CD4-positive, alpha-beta memory T cell (primary cell): ENCODE measurements around the gene TCP10L. TPM values are rescaled to one million over a fixed set of nuclear protein-coding genes. Genes with fewer than 3 reads are reported as not detected.
A peak's percentile ranks its signal among the peaks of the same experiment; 100 is the strongest.
"Not testable (repeated sequence)": the region's sequence is repeated elsewhere in the genome, so short reads cannot be mapped to it uniquely, and the experiment has no call there.

ENCODE experiments used
- CTCF ChIA-PET: fragments of 350-600 bp; sonication (Branson Sonifier 250); formaldehyde crosslinking; loops from one replicate; lab custom pipeline; 2021; ENCODE audit warnings: inconsistent platforms; ENCODE audit not compliant: partially characterized antibody; lab: Charles Lee
- POLR2A ChIA-PET: fragments of 350-600 bp; sonication (Branson Sonifier 250); formaldehyde crosslinking; loops from one replicate; lab custom pipeline; 2021; ENCODE audit not compliant: partially characterized antibody; lab: Charles Lee
- DNase-seq, 5 donors: peaks; one replicate each; pipeline versions ENCODE4 v3.0.0 to v3.0.0-alpha.2; 2020 to 2022; ENCODE audit warnings: mixed read lengths in 1 of 5
- H3K27ac ChIP-seq: one replicate; pipeline ENCODE4 v1.7.0; 2013; ENCODE audit warnings: low read depth, low read length
- H3K27me3 ChIP-seq: 2 replicates; pipeline ENCODE4 v1.7.0; 2013; ENCODE audit warnings: mild to moderate bottlenecking, low read length, moderate library complexity; ENCODE audit not compliant: insufficient read depth
- H3K36me3 ChIP-seq: 2 replicates; pipeline ENCODE4 v1.7.0; 2013; ENCODE audit warnings: mild to moderate bottlenecking, low read length, moderate library complexity; ENCODE audit not compliant: insufficient read depth
- H3K4me1 ChIP-seq: 2 replicates; pipeline ENCODE4 v1.7.0; 2013; ENCODE audit warnings: mild to moderate bottlenecking, low read length, moderate library complexity; ENCODE audit not compliant: insufficient read depth
- H3K4me3 ChIP-seq, 2 donors: one replicate each; pipeline ENCODE4 v1.7.0; 2013; ENCODE audit warnings: low read length in 2 of 2, mild to moderate bottlenecking in 1 of 2
- H3K9me3 ChIP-seq, 2 donors: one replicate each; pipeline ENCODE4 v1.7.0; 2013; ENCODE audit warnings: low read length in 2 of 2, control low read depth in 1 of 2; ENCODE audit not compliant: control insufficient read depth in 1 of 2
- H3K27ac Mint-ChIP-seq, 7 donors: one replicate each; pipeline ENCODE4 v1.8.0; 2020 to 2021; ENCODE audit warnings: mixed read lengths in 7 of 7, mild to moderate bottlenecking in 6 of 7, inconsistent platforms in 3 of 7, moderate library complexity in 3 of 7
- H3K27me3 Mint-ChIP-seq, 2 donors: one replicate each; pipeline ENCODE4 v1.8.0; 2020 to 2021; ENCODE audit warnings: mixed read lengths in 2 of 2
- H3K36me3 Mint-ChIP-seq, 2 donors: one replicate each; pipeline ENCODE4 v1.8.0; 2020 to 2021; ENCODE audit warnings: mixed read lengths in 2 of 2, inconsistent platforms in 1 of 2, mild to moderate bottlenecking in 1 of 2
- H3K4me1 Mint-ChIP-seq, 4 donors: one replicate each; pipeline ENCODE4 v1.8.0; 2020 to 2021; ENCODE audit warnings: mixed read lengths in 4 of 4, mild to moderate bottlenecking in 1 of 4
- H3K4me3 Mint-ChIP-seq, 8 donors: one replicate each; pipeline ENCODE4 v1.8.0; 2020 to 2021; ENCODE audit warnings: mixed read lengths in 8 of 8, mild to moderate bottlenecking in 7 of 8, moderate library complexity in 6 of 8, inconsistent platforms in 3 of 8
- H3K9me3 Mint-ChIP-seq, 8 donors: one replicate each; pipeline ENCODE4 v1.8.0; 2020 to 2021; ENCODE audit warnings: mixed read lengths in 8 of 8, mild to moderate bottlenecking in 5 of 8, inconsistent platforms in 3 of 8, moderate library complexity in 1 of 8
- intact Hi-C: fragments of 100-400 bp; cut with micrococcal nuclease; formaldehyde crosslinking; loops from one replicate; pipeline ENCODE4 v1.15.1; 2023
- polyA plus RNA-seq, 2 donors: library from polyadenylated mRNA; unstranded; fragments of 300-500 nt; fragmentation: Illumina TruSeq; gene quantifications; one replicate each; pipeline ENCODE4 v1.2.3, GENCODE V29; 2021
- total RNA-seq, 2 experiments: library from RNA; stranded (reverse); gene quantifications; one replicate each; pipeline ENCODE4 v1.2.3, GENCODE V29; 2021

Gene TCP10L
- total and polyA plus RNA-seq, 4 experiments from 2014 or later, result 0.10 to 1.0 (median 0.55) TPM; not detected in 1

GRCh38 chr21:32612075-32612998 lies 27.0 kb upstream of the TCP10L start, which contains the start of gene CFAP298:
TSS of gene CFAP298 (minus strand) at chr21:32612377. CDS start at chr21:32612243, 134 bp downstream.
- peaks cover 15 to 29% of the 10 kb centered on the region in 2 donors for H3K36me3 Mint-ChIP-seq
- peaks cover 1 to 2% of the 10 kb centered on the region in 2 donors for H3K27me3 Mint-ChIP-seq
- H3K9me3 ChIP-seq, result no peaks in the 10 kb centered on the region
- peak within 1 kb of the TSS; percentile 91 to 98 (median 96) for H3K4me3 Mint-ChIP-seq
- intact Hi-C loops, result loop anchor here (1.0 to 5.0 kb wide), 8 partner anchors 44 to 1030 kb away; partner anchors contain the start of genes EVA1C, GART, ITSN1 and MIS18A
- peak; percentile 90 to 97 (median 92) for DNase-seq
- H3K27ac ChIP-seq, result peak within 1 kb of the TSS; percentile 86
- H3K9me3 Mint-ChIP-seq, result peaks cover 0 to 3% (median 0%) of the 10 kb centered on the region in 8 donors
- peaks cover 12% of the 10 kb centered on the region for H3K4me1 ChIP-seq
- H3K27ac Mint-ChIP-seq, result peak within 1 kb of the TSS; percentile 98 to 99 (median 99)
- peak within 1 kb of the TSS; percentile 95 to 99 for H3K4me3 ChIP-seq
- CTCF ChIA-PET, result interaction anchor here (1.0 to 5.7 kb wide), 4 partner anchors 11 to 211 kb away, joined by 5 to 48 read pairs (median 6); partner anchors contain the start of gene PAXBP1
- H3K36me3 ChIP-seq, result peaks cover 13% of the 10 kb centered on the region
- H3K27me3 ChIP-seq, result no peaks in the 10 kb centered on the region
- H3K4me1 Mint-ChIP-seq, result peaks cover 8 to 32% (median 20%) of the 10 kb centered on the region in 4 donors
- POLR2A ChIA-PET, result interaction anchor here (0.7 to 3.2 kb wide), 14 partner anchors 11 to 930 kb away, joined by 3 to 32 read pairs (median 8); partner anchors contain the start of genes EVA1C, GART, MIS18A and PAXBP1

GRCh38 chr21:32611471-32611997 lies 26.2 kb upstream of the TCP10L start:
- peaks cover 12% of the 10 kb centered on the region for H3K4me1 ChIP-seq
- Mint-ChIP-seq H3K4me3 (peak overlapping the region; percentile 91 to 98 (median 96)), H3K9me3 (peaks cover 0 to 3% (median 0%) of the 10 kb centered on the region in 8 donors), H3K27ac (peak overlapping the region; percentile 98 to 99 (median 99)), H3K4me1 (peaks cover 8 to 32% (median 21%) of the 10 kb centered on the region in 4 donors), H3K36me3 (peaks cover 19 to 34% of the 10 kb centered on the region in 2 donors), H3K27me3 (peaks cover 1 to 2% of the 10 kb centered on the region in 2 donors)
- H3K36me3 ChIP-seq, result peaks cover 19% of the 10 kb centered on the region
- CTCF ChIA-PET, result interaction anchor here (0.5 to 5.7 kb wide), 4 partner anchors 11 to 210 kb away, joined by 3 to 48 read pairs (median 6); partner anchors contain the start of gene PAXBP1
- DNase-seq, result peak in 4 of 5 donors; percentile 15 to 50 (median 27)
- H3K4me3 ChIP-seq, result peak overlapping the region; percentile 95 to 99
- peak overlapping the region; percentile 86 for H3K27ac ChIP-seq
- POLR2A ChIA-PET, result interaction anchor here (0.7 to 3.2 kb wide), 12 partner anchors 11 to 868 kb away, joined by 3 to 32 read pairs (median 8); partner anchors contain the start of genes EVA1C, MIS18A, PAXBP1 and SYNJ1
- intact Hi-C loops, result loop anchor here (5.0 kb wide), 1 partner anchor 334 kb away; the partner anchor contains the start of gene MIS18A
- H3K27me3 ChIP-seq, result no peaks in the 10 kb centered on the region
- no peaks in the 10 kb centered on the region for H3K9me3 ChIP-seq

GRCh38 chr21:32610940-32611339 lies 25.6 kb upstream of the TCP10L start:
- ChIA-PET POLR2A (interaction anchor here (1.0 to 3.2 kb wide), 6 partner anchors 10 to 869 kb away, joined by 3 to 32 read pairs (median 18); partner anchors contain the start of genes EVA1C, PAXBP1, SYNJ1 and TMEM50B), CTCF (interaction anchor here (0.5 to 5.7 kb wide), 2 partner anchors 10 to 160 kb away, joined by 3 to 48 read pairs; partner anchors contain the start of gene PAXBP1)
- H3K27me3 ChIP-seq, H3K9me3 ChIP-seq, H3K27me3 Mint-ChIP-seq, DNase-seq, H3K4me3 ChIP-seq, H3K27ac ChIP-seq, H3K9me3 Mint-ChIP-seq: not testable (repeated sequence)
- Histone ChIP-seq H3K4me1 (peaks cover 12% of the 10 kb centered on the region), H3K36me3 (peaks cover 25% of the 10 kb centered on the region)
- H3K4me1 Mint-ChIP-seq, result peaks cover 8 to 34% (median 21%) of the 10 kb centered on the region in 4 donors
- H3K27ac Mint-ChIP-seq, result peak overlapping the region in 1 of 7 donors; percentile 99
- peak overlapping the region in 7 of 8 donors; percentile 17 to 59 (median 36) for H3K4me3 Mint-ChIP-seq
- peaks cover 25 to 40% of the 10 kb centered on the region in 2 donors for H3K36me3 Mint-ChIP-seq
- intact Hi-C loops, result loop anchor here (5.0 kb wide), 1 partner anchor 334 kb away; the partner anchor contains the start of gene MIS18A

GRCh38 chr21:32608851-32609250 lies 23.5 kb upstream of the TCP10L start:
- peaks cover 12% of the 10 kb centered on the region for H3K4me1 ChIP-seq
- Mint-ChIP-seq H3K4me3 (peak overlapping the region in 2 of 8 donors; percentile 18 to 27), H3K4me1 (peaks cover 8 to 34% (median 21%) of the 10 kb centered on the region in 4 donors), H3K27me3 (peaks cover 0 to 1% of the 10 kb centered on the region in 2 donors), H3K36me3 (peaks cover 38 to 58% of the 10 kb centered on the region in 2 donors), H3K9me3 (peaks cover 0 to 3% (median 0%) of the 10 kb centered on the region in 8 donors), H3K27ac (no peak overlapping the region)
- ChIA-PET POLR2A (interaction anchor here (1.2 kb wide), 1 partner anchor 216 kb away, joined by 3 read pairs; no protein-coding TSS in a partner anchor), CTCF (interaction anchor here (0.7 to 5.7 kb wide), 4 partner anchors 8 to 215 kb away, joined by 3 to 48 read pairs (median 16); partner anchors contain the start of gene PAXBP1)
- no peaks in the 10 kb centered on the region for H3K9me3 ChIP-seq
- H3K27ac ChIP-seq, result no peak overlapping the region
- H3K4me3 ChIP-seq, result no peak overlapping the region
- H3K27me3 ChIP-seq, result no peaks in the 10 kb centered on the region
- intact Hi-C loops, result no loop called here
- DNase-seq, result no peak
- peaks cover 45% of the 10 kb centered on the region for H3K36me3 ChIP-seq

- peaks cover 6% of the 10 kb centered on the region for H3K4me1 ChIP-seq
- H3K9me3 Mint-ChIP-seq, result no peaks in the 10 kb centered on the region
- H3K4me1 Mint-ChIP-seq, result peaks cover 4 to 16% (median 10%) of the 10 kb centered on the region in 4 donors
- no peaks in the 10 kb centered on the region for H3K27me3 ChIP-seq
- no peaks in the 10 kb centered on the region for H3K9me3 ChIP-seq
- peak overlapping the region in 2 of 7 donors; percentile 19 to 65 for H3K27ac Mint-ChIP-seq
- no peak overlapping the region for H3K4me3 ChIP-seq
- H3K27me3 Mint-ChIP-seq, result no peaks in the 10 kb centered on the region
- ChIA-PET POLR2A (no interaction called here), CTCF (interaction anchor here (1.3 to 4.8 kb wide), 5 partner anchors 8 to 213 kb away, joined by 3 to 26 read pairs (median 3); partner anchors contain the start of gene URB1)
- peaks cover 63% of the 10 kb centered on the region for H3K36me3 ChIP-seq
- H3K27ac ChIP-seq, result no peak overlapping the region
- H3K36me3 Mint-ChIP-seq, result peaks cover 64 to 71% of the 10 kb centered on the region in 2 donors
- intact Hi-C loops, result no loop called here
- no peak for DNase-seq
- no peak overlapping the region for H3K4me3 Mint-ChIP-seq
Observed at GRCh38 chr21:32605469-32605868, 20.1 kb upstream of the TCP10L start.

- peak overlapping the region in 1 of 7 donors; percentile 57 for H3K27ac Mint-ChIP-seq
- POLR2A ChIA-PET, result no interaction called here
Observed at GRCh38 chr21:32604464-32604863, 19.1 kb upstream of the TCP10L start.

More at GRCh38 chr21:32604464-32604863, 19.1 kb upstream of the TCP10L start:
- Mint-ChIP-seq H3K27me3 (no peaks in the 10 kb centered on the region), H3K4me3 (no peak overlapping the region), H3K4me1 (peaks cover 0 to 11% (median 7%) of the 10 kb centered on the region in 4 donors), H3K36me3 (peaks cover 65 to 73% of the 10 kb centered on the region in 2 donors), H3K9me3 (no peaks in the 10 kb centered on the region)
- CTCF ChIA-PET, result interaction anchor here (1.3 to 2.1 kb wide), 2 partner anchors 201 to 212 kb away, joined by 3 to 6 read pairs; partner anchors contain the start of gene URB1
- Histone ChIP-seq H3K9me3 (no peaks in the 10 kb centered on the region), H3K27ac (no peak overlapping the region), H3K4me3 (no peak overlapping the region), H3K27me3 (no peaks in the 10 kb centered on the region), H3K36me3 (peaks cover 66% of the 10 kb centered on the region), H3K4me1 (no peaks in the 10 kb centered on the region)
- intact Hi-C loops, result loop anchor here (5.0 kb wide), 1 partner anchor 817 kb away; no protein-coding TSS in a partner anchor
- DNase-seq, result no peak
